B cell (primary cell): ENCODE data around the gene CSTF2. TPM values are rescaled to one million over a fixed set of nuclear protein-coding genes. Genes with fewer than 3 reads are reported as not detected.
A peak's percentile ranks its signal among the peaks of the same experiment; 100 is the strongest.

Source experiments
- ATAC-seq: fragments of 200-7000 bp; cut with Tn5 transposase; one replicate; pipeline ENCODE4 v1.10.0; 2021; ENCODE audit warnings: low read depth, mild to moderate bottlenecking, moderate number of reproducible peaks, moderate library complexity
- CTCF ChIA-PET: fragments of 350-600 bp; sonication (Branson Sonifier 250); formaldehyde crosslinking; loops from one replicate; lab custom pipeline; 2021; ENCODE audit warnings: antibody characterized with exemption, inconsistent platforms; lab: Charles Lee
- POLR2A ChIA-PET: fragments of 350-600 bp; sonication (Branson Sonifier 250); formaldehyde crosslinking; loops from one replicate; lab custom pipeline; 2021; ENCODE audit warnings: antibody characterized with exemption; lab: Charles Lee
- DNase-seq: peaks from one replicate; pipeline ENCODE4 v3.0.0; 2013
- H2AFZ ChIP-seq: 2 replicates; pipeline ENCODE4 v1.6.1; 2012; ENCODE audit warnings: mild to moderate bottlenecking, low read depth, low read length; ENCODE audit not compliant: insufficient read depth, poor library complexity, severe bottlenecking
- H3K27ac ChIP-seq, 2 donors: 1 replicate in 1 of 2; 2 replicates in 1 of 2; pipeline ENCODE4 v1.5.1; 2012 to 2013; ENCODE audit warnings: low read length in 2 of 2, mild to moderate bottlenecking in 2 of 2, moderate library complexity in 1 of 2
- H3K27me3 ChIP-seq, 4 experiments: fragments of 200-600 bp in 1 of 4; sonication (generic) in 1 of 4; replicated peaks in 1 of 4; 1 replicate in 2 of 4; 2 replicates in 2 of 4; pipeline versions ENCODE4 v1.6.1 to v1.7.0; 2013 to 2016; ENCODE audit warnings: low read length in 3 of 4, mild to moderate bottlenecking in 2 of 4, mixed read lengths in 1 of 4, moderate library complexity in 1 of 4; ENCODE audit not compliant: insufficient read depth in 4 of 4, control insufficient read depth in 3 of 4; ENCODE audit errors: control extremely low read depth in 1 of 4
- H3K36me3 ChIP-seq, 2 experiments: replicated peaks in 1 of 2; 1 replicate in 1 of 2; 2 replicates in 1 of 2; pipeline versions ENCODE4 v1.6.1 to v1.7.1; 2013; ENCODE audit warnings: low read length in 1 of 2; ENCODE audit not compliant: insufficient read depth in 2 of 2, control insufficient read depth in 1 of 2; ENCODE audit errors: control extremely low read depth in 1 of 2, extremely low read depth in 1 of 2
- H3K4me1 ChIP-seq, 2 donors: fragments of 200-600 bp in 1 of 2; sonication (generic) in 1 of 2; 1 replicate in 1 of 2; 2 replicates in 1 of 2; pipeline versions ENCODE4 v1.5.1 to v1.6.1; 2013 to 2017; ENCODE audit warnings: low read length in 2 of 2; ENCODE audit not compliant: control insufficient read depth in 2 of 2, insufficient read depth in 2 of 2
- H3K4me2 ChIP-seq: replicated peaks from 2 replicates; pipeline ENCODE3; 2012; ENCODE audit warnings: mild to moderate bottlenecking, low read depth, low read length; ENCODE audit not compliant: poor library complexity, severe bottlenecking
- H3K4me3 ChIP-seq, 5 experiments: fragments of 200-600 bp in 1 of 5; sonication (generic) in 1 of 5; 1 replicate in 3 of 5; 2 replicates in 2 of 5; pipeline versions ENCODE4 v1.5.1 to v1.7.0; 2011 to 2016; ENCODE audit warnings: low read length in 4 of 5, mild to moderate bottlenecking in 4 of 5, low read depth in 2 of 5, control low read depth in 1 of 5, moderate library complexity in 1 of 5; ENCODE audit not compliant: insufficient read depth in 1 of 5; ENCODE audit errors: control extremely low read depth in 1 of 5, extremely low read depth in 1 of 5
- H3K79me2 ChIP-seq: fragments of 200-600 bp; sonication (generic); one replicate; pipeline ENCODE4 v1.6.0; 2016; ENCODE audit warnings: low read length; ENCODE audit not compliant: control insufficient read depth, insufficient read depth
- H3K9ac ChIP-seq: fragments of 200-600 bp; sonication (generic); 2 replicates; pipeline ENCODE4 v1.6.1; 2017; ENCODE audit warnings: mild to moderate bottlenecking, low read length, moderate library complexity
- H3K9me3 ChIP-seq, 3 donors: one replicate each; pipeline versions ENCODE4 v1.6.1 to v1.7.1; 2013; ENCODE audit warnings: low read length in 2 of 3; ENCODE audit not compliant: control insufficient read depth in 2 of 3, insufficient read depth in 1 of 3; ENCODE audit errors: control extremely low read depth in 1 of 3
- H4K20me1 ChIP-seq: 2 replicates; pipeline ENCODE4 v1.6.0; 2012; ENCODE audit warnings: mild to moderate bottlenecking, low read length; ENCODE audit not compliant: insufficient read depth, control insufficient read depth, poor library complexity, severe bottlenecking
- H3K27ac Mint-ChIP-seq: one replicate; pipeline ENCODE4 v1.8.0; 2021; ENCODE audit warnings: mixed read lengths
- H3K27me3 Mint-ChIP-seq: one replicate; pipeline ENCODE4 v1.8.0; 2021; ENCODE audit warnings: mixed read lengths
- H3K4me1 Mint-ChIP-seq: one replicate; pipeline ENCODE4 v1.8.0; 2021; ENCODE audit warnings: mixed read lengths
- H3K4me3 Mint-ChIP-seq: one replicate; pipeline ENCODE4 v1.8.0; 2021; ENCODE audit warnings: mixed read lengths
- H3K9me3 Mint-ChIP-seq: one replicate; pipeline ENCODE4 v1.8.0; 2022; ENCODE audit warnings: mixed read lengths; ENCODE audit not compliant: insufficient read depth
- CTCF ChIP-seq: fragments of 200-600 bp; IDR thresholded peaks from one replicate; pipeline ENCODE4 v1.8.0; 2022; ENCODE audit warnings: antibody characterized with exemption, mild to moderate bottlenecking
- EZH2 ChIP-seq: IDR thresholded peaks from 2 replicates; pipeline ENCODE4 v1.6.1; 2012; ENCODE audit warnings: borderline replicate concordance, low read depth, mild to moderate bottlenecking, moderate library complexity, low read length; ENCODE audit not compliant: insufficient read depth, poor library complexity, severe bottlenecking
- WGBS: methylation state at CpG from one replicate; pipeline ENCODE4 v1.1.5; 2013; ENCODE audit warnings: missing lambda C conversion rate; ENCODE audit not compliant: insufficient coverage; 5-methylcytosine and 5-hydroxymethylcytosine counted together
- intact Hi-C: fragments of 100-400 bp; cut with micrococcal nuclease; formaldehyde crosslinking; loops from one replicate; pipeline ENCODE4 v1.10.0; 2022
- polyA plus RNA-seq: library from polyadenylated mRNA; depleted of rRNA; stranded (reverse); fragments of >200 nt; gene quantifications from 2 replicates; pipeline ENCODE4 v1.2.3, GENCODE V29; 2012
- total RNA-seq, 2 donors: library from RNA; stranded (reverse); fragments of 120-200 nt in 1 of 2; gene quantifications; 1 replicate in 1 of 2; 2 replicates in 1 of 2; pipeline versions ENCODE4 v1.2.3 to v1.2.4, GENCODE V29; 2013 to 2022

CSTF2 gene
- total and polyA plus RNA-seq, 2 donors (not counting 1 experiment from before 2014, with no cell fraction given), result 7.0 to 16.4 TPM

- POLR2A ChIA-PET, result interaction anchor here (0.6 kb wide), 1 partner anchor 15 kb away, joined by 4 read pairs; no protein-coding TSS in a partner anchor
These were observed 9.5 kb downstream of the CSTF2 start for GRCh38 chrX:100829730-100830129.

GRCh38 chrX:100830143-100830542, 10.0 kb downstream of the CSTF2 start:
- intact Hi-C loops, result no loop called here
- CTCF ChIA-PET, result no interaction called here

More at GRCh38 chrX:100829730-100830129, 9.5 kb downstream of the CSTF2 start:
- Histone ChIP-seq H3K36me3 (peaks cover 0 to 47% of the 10 kb centered on the region in 2 experiments), H3K9ac (no peak overlapping the region), H2AFZ (no peak overlapping the region), H3K4me2 (no peak overlapping the region), H3K9me3 (no peaks in the 10 kb centered on the region), H3K4me3 (no peak overlapping the region), H3K27ac (peak overlapping the region in 1 of 2 donors; percentile 52), H3K4me1 (peaks cover 0 to 13% of the 10 kb centered on the region in 2 donors), H3K27me3 (no peaks in the 10 kb centered on the region), H4K20me1 (no peaks in the 10 kb centered on the region), H3K79me2 (no peaks in the 10 kb centered on the region)
- intact Hi-C loops, result loop anchor here (10.0 kb wide), 1 partner anchor 95 kb away; the partner anchor contains the start of gene XKRX
- no peaks in the 10 kb centered on the region for H3K9me3 Mint-ChIP-seq
- TF ChIP-seq CTCF (no peak), EZH2 (no peak)
- peak overlapping the region; percentile 53 for H3K4me3 Mint-ChIP-seq
- WGBS, result no CpG with 5 or more reads among the region's 2 CpGs
- ATAC-seq (peak; percentile 51), DNase-seq (peak; percentile 41)
- peak overlapping the region; percentile 89 for H3K27ac Mint-ChIP-seq
- peaks cover 11% of the 10 kb centered on the region for H3K4me1 Mint-ChIP-seq
- CTCF ChIA-PET, result no interaction called here
- H3K27me3 Mint-ChIP-seq, result no peaks in the 10 kb centered on the region

More at GRCh38 chrX:100830143-100830542, 10.0 kb downstream of the CSTF2 start:
- ATAC-seq (no peak), DNase-seq (no peak)
- H3K4me2 ChIP-seq, result no peak overlapping the region
- peak overlapping the region; percentile 89 for H3K27ac Mint-ChIP-seq
- WGBS, result no CpG with 5 or more reads among the region's 5 CpGs
- H3K4me1 Mint-ChIP-seq, result peaks cover 11% of the 10 kb centered on the region
- H3K9ac ChIP-seq, result no peak overlapping the region
- no peaks in the 10 kb centered on the region for H3K27me3 ChIP-seq
- POLR2A ChIA-PET, result no interaction called here
- no peaks in the 10 kb centered on the region for H4K20me1 ChIP-seq
- H3K27ac ChIP-seq, result peak overlapping the region in 1 of 2 donors; percentile 52
- TF ChIP-seq CTCF (no peak), EZH2 (no peak)
- no peaks in the 10 kb centered on the region for H3K9me3 Mint-ChIP-seq
- H3K27me3 Mint-ChIP-seq, result no peaks in the 10 kb centered on the region
- no peaks in the 10 kb centered on the region for H3K9me3 ChIP-seq
- peak overlapping the region; percentile 53 for H3K4me3 Mint-ChIP-seq
- no peaks in the 10 kb centered on the region for H3K79me2 ChIP-seq
- H2AFZ ChIP-seq, result no peak overlapping the region
- no peak overlapping the region for H3K4me3 ChIP-seq
- peaks cover 0 to 47% of the 10 kb centered on the region in 2 experiments for H3K36me3 ChIP-seq
- peaks cover 0 to 13% of the 10 kb centered on the region in 2 donors for H3K4me1 ChIP-seq
